DMS53 treated with DMSO at 0.1 percent for 48 hours (cell line): Measurements from ENCODE around the gene DNM3.

ENCODE experiments used
- DNase-seq: peaks from one replicate; lab custom pipeline; 2025; ENCODE audit not compliant: unreplicated experiment; lab: John Stamatoyannopoulos, UW

DNM3 gene

DNA sequence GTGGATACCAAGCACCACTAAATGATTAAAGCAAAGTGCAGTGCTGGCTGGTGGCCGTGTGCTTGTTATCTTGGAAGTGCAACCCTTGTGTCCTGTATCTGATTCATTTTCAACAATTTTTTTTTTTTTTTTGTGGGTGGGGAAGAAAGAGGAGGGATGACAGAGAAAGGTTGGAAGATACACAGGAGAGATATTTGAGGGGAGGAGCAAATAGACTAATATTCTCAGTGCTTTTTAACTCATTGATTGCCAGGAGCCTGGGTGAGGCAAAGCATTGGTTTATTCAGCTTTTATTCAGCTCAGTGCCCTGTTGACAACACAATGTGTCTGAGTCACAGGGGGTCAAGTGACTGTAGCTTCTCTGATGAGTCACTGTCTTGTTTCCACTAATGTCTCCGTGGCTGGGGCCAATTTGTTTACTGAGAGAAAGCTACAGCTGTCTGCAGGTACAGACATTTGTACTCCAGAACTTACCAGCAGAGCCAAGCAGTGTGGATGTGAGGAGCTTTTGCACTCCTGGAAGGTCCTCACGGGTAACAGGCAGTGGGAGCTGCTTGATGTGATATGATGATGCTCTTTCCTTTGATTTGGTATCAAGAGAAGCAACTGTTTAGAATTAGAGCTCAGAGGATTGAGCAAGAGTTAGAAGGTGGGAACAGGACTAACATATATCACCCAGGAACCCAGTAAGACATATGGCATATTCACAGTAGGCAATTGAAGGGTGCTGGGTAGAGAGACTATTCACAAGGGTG is 23.6 kb upstream of the DNM3 start:
- peak; percentile 91 for DNase-seq

DNA sequence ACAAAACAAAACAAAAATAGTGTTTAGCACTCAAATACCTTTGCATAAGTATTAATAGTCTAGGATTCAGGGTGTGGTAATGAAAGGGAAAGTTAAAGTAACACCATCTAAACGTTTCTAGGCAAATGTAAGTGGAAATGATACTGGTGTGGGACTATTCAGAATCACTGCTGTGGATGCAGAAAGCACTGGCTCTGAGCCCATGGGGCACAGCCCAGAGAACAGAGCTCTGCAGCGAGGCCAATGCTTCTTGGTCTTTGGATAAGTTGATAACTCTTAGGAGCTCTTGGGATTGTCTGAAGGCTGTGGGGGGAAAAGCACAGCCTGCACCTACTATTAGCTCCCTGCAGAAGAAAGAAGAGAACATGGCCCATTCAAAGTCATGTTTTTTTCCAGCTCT is 21.4 kb upstream of the DNM3 start:
- DNase-seq = no peak

DNA sequence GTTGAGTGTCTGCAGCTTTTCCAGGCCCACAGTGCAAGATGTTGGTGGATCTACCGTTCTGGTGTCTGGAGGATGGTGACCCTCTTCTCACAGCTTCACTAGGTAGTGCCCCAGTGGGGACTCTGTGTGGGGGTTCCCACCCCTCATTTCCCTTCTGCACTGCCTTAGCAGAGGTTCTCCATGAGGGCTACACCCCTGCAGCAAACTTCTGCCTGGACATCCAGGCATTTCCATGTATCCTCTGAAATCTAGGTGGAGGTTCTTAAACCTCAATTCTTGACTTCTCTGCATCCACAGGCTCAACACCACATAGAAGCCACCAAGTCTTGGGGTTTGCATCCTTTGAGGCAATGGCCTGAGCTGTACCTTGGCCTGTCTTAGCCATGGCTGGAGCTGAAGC is 14.3 kb upstream of the DNM3 start:
- no peak for DNase-seq

DNA sequence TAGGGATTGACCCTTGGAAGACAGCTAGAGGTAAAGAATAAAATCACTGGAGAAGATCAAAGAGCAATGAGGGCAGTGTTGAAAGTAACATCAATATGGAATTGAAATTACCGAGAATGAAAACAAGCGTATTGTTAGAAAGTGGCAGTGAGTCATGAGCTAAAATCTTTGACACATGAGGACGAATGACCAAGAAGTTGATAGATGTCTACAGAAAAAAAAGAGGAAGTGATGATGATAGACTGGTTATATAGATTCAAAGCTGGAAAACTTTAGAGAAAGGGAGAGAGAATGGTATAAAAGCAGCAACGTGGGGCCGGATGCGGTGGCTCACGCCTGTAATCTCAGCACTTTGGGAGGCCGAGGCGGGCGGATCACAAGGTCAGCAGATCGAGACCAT is 12.5 kb upstream of the DNM3 start:
- DNase-seq = no peak

DNA sequence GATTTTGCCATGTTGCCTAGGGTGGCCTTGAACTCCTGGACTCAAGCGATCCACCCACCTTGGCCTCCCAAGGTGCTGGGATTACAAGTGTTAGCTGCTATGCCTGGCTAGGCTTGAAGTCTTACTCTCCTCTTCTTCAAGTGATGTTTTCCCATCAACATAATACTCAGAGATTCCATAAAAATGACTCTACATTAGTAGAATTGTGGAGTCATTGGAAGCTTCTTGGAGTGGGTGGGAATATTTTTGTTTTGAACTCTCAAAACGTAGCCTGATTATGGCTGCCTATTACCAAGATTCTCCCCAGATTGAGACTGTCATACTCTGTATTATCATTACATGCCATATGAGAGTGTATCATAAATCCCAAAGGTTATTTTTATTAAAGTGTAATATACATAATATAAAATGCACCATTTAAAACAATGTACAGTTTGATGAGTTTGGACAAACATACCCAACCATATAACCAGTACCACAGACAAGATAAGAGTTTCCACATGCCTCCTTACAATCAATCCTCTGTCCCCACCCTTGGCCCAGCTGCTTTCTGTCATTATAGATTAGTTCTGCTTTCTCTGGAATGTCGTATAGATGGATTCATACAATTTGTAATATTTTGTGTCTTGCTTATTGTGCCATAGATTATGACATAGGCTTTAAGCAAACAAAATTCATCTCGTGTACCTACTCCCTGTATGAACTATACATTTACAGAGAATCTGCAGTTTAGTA is 8.0 kb upstream of the DNM3 start:
- no peak for DNase-seq

DNA sequence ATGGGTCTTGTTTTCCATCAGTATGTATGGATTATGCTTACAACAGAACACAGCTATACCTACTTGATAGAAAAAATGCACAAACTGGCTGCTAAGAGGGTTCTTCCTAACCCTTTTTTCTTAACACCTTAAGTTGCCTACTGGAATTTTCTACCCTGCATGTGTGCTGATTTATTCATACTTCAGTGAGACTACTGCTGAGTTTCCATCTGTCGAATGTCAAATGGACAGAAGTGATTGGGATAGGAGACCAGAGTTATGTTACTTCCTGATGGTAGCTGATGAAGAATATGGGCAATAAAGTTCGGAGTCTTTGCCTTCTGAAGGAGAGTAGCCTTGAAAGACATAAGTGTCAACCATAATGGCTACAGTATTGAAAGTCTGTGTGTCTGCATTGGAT is 6.5 kb upstream of the DNM3 start:
- no peak for DNase-seq

DNA sequence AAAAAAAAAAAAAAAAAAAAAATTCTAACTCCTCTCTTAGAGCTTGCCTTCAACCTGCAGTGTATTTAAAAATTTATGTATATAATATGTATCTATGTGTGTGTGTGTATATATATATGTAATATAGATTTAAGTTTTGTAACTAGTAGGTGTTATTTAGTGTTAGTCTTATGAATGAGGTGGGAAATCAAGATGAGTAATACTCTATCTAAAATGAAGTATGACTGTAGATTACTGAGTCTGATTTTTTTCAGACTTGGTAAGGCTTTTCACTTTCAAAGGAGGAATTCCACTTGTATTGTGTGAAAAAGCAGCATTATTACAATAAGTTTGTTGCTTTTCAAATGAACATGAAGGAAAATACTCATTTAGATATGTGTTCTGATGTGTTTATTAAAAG is 5.4 kb upstream of the DNM3 start:
- no peak for DNase-seq

DNA sequence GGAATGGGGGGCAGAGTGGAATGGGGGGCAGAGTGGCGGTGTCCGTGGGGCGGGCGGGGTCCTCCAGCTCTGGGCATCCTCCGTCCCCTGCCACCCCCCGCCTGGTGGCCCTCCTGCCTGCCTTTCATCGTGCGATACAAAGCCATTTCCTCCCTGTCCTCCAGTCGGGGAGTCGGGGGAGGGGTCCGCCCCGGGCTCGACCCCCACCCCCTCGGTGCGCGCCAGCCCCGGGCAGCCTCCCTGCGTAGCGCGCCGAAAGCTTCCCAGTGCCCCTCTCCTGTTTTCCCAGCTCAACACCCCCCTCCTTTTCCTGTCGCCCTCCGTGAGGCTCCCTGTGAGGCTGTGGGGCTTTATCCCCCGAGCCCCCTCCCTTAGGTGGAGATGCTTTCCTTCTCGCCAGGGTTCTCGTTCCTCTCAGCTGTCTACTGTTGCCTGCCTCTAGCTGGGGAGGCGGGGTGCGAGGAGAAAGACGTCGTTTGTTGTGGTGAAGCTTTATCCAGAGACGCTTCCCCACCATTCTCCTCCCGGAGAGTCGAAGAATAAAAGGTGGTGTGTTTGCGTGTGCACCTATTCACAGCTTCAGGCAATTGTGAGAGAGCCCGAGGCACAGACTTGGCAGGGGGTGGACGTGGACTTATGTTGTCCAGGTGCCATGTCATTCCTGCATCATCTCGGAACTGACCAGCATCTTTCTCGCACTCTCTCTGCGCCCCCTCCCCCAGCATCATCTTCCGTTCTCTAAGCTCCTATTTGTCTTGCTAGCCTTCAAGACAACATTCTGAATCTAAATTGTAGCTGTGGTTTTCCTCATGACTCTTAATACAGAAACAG is 848 bp downstream of the DNM3 start:
- DNase-seq = no peak

DNA sequence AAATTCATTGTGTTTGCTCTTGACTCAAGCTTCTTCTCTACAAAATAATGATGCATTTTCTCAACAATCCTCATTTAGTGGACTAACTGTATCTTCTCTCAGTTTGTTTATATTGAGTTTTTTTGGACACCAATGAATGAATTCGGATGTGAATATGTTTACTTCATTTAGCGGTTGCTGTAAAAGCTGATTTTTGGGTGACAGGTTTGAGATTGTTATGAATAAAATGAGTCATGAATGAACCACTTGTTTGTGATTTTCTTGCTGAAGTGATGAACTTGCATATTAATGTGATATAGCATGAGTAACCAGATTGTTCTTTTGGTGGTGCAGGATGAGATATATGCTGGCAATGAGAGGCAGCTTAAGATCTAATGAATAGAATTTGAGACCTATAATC is 3.1 kb downstream of the DNM3 start:
- no peak for DNase-seq

DNA sequence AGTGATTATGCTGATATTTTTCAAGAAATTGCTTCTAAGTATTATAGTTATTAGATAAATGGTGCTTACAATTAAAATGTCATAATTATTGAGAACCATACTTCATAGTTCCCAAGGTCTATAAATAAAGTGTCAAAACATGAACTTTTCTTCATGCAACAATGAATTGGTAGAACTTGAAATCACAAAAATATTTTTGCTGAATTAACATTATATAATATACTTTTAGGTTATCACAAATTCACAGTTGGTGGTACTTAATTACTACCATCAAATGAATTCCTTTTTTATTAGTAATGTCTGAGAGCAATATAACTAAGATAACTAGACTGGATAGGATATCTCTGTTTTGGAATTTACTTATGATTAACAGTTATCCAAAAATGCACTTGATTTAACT is 4.7 kb downstream of the DNM3 start:
- DNase-seq = no peak

DNA sequence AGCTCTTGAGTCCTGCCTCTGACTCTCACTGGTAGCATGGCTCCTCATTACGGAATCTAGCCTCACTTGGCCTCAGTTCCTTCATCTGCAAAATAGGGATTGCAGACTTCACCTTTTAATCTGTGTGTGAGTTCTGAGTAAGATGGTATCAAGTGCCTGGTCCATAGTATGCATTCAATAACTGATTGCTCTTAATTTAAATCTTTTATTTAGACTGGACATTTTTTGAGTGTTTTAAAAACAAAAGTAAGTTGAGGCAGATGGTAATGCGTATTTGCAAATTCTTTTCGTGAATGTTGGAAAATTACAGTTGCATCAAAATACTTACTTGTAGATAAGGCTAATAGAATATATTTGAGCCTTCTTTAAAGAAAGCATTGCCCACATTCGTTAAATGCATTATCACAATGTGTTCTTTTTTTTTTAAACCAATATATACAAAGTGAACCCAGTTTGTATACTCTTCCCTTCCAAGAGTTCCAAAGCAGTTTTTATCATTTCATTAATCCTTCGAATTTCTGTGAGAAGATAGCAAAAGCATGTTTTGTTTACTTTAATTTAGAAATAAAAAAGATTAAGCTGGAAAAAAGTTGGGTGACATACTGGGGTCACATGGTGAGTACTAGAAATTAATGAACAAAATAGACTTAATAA is 8.1 kb downstream of the DNM3 start:
- no peak for DNase-seq

DNA sequence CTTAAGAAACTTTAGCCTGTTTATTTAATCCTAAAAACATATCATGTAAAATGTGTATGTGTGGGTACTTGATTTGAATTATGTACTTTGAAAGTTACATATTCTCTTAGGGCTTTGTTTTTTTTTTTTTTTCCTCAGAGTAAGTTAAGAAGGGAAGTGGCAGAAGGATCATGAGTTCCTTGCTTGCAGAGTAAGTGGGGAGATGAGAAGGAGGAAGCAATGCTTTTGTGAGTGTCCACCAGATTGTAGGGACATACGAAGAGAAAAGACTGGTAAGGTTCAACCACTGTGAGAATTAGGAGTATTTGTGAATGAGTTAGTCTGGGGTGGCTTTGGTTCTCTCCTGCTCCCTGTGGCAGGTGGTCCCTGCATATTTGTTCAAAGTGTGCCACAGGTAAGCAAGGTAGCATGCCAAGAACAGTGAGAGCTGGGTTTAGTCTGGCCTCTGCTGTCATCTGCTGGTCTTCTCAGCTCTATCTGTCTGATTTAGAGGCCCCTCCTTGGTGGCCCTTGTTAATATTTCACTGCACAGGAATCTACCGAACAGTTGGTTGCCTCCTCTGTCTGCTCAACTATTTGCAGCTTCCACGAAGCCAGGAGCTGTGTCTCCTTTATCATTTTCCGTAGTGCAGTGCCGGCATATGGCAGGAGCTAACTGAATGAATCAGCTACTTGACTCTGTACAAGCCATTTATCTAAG is 9.5 kb downstream of the DNM3 start:
- DNase-seq = no peak

DNA sequence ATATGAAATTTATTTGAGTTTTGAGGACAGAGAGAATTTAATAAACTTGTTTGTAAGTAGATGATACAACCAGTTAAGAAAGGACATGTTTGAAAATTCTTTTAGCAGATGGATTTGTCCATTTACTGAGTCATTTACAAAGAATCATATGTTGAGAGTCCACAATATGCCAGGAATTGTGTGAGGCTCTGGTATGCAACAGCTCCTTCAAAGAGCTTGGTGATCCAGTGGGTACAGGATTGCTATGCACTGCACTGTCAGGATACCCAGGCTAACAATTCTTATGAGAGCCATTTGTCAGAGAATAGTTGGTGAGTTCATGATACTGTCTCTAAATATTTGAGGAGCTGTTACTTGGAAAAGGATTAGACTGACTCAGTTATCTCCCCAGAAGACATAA is 11.0 kb downstream of the DNM3 start:
- no peak for DNase-seq

DNA sequence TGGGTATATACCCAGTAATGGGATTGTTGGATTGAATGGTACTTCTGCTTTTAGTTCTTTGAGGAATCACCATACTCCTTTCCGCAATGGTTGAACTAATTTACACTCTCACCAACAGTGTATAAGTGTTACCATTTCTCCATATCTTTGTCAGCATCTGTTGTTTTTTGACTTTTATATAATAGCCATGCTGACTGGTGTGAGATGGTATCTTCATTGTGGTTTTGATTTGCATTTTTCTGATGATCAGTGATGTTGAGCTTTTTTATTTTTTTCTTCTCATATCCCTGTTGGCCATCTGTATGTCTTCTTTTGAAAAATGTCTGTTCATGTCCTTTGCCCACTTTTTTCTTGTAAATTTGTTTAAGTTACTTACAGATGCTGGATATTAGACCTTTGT is 14.1 kb downstream of the DNM3 start:
- no peak for DNase-seq

DNA sequence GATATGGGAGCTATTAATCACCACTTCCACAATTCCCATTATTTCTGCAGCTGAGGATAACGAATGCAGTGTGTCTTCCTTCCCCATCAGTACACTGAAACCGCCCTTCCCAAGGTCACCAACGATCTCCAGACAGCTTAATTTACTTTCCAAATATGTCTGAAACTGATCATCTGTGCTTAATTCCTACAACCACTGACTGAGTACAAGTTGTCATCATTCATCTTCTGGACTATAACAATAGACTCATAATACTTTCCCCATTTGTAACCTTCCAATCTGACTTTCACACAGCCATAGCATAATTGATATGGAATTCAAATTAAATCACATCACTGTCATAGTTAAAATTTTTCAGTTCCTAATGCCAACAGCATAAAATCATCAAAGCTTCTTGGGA is 17.4 kb downstream of the DNM3 start:
- DNase-seq = no peak

DNA sequence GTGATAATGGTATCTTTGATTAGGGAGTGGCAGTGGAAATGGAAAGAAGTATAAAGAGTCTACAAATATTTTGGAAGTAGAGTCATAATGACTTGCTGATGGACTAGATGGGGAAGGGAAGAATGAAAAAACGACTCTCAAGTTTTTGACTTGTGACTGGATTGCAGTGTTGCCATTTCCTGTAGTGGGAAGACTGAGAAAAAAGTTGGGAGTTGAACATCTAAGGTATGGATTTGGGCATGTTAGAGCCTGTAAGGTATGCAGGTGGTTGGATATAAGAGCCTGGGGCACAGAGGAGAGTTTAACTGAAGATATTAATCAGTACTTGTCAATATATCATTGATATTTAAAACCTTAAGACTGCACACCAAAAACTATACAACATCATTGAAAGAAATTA is 19.4 kb downstream of the DNM3 start:
- no peak for DNase-seq

DNA sequence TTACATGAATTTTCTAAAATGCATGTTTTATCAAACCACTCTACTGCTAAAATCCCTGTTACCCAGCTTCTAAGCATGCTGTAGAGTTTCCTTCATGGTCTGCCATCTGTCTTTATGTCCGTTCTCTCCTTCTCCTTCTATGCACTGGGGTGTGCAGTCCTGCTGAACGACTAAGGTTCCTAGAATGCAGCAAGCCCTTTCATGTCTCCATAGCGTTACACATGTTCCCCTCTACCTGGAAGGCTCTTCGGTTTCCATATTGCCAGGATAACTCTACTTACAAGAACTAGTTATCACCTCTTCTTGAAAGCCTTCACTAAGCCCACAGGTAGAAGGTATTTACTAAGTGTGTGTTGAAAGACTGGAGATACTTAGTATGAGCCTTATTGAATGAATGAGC is 22.2 kb downstream of the DNM3 start:
- DNase-seq = no peak

DNA sequence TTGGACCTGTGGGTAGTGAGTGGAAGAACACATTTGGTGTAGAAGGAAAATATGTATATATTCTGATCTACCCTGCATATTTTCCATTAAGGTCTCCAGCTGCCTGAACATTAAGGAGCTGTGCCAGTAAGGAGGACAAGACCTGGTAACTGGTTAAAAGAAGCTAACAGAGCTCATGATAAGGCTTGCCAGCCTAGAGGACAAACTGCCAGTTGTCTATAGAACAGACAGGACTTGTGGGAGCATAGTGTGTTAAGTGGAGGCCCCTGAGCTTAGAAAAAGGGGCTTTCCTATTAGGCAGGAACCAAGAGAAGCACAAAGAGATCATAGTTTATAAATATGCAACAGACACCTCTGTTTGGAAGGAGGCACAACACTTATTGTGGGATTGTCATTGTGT is 23.0 kb downstream of the DNM3 start:
- no peak for DNase-seq

DNA sequence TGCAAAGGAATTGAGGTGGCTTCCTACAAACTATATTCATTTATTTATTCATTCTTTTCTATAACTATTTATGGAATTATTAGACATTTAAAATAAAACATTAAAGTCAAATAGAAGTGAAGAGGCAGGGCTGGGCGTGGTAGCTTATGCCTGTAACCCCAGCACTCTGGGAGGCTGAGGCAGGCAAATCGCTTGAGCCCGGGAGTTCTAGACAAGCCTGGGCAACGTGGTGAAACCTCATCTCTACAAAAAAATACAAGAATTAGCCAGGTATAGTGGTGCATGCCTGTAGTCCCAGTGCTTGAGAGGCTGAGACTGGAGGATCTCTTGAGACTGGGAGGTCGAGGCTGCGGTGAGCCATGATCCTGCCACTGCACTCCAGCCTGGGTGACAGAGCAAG is 23.8 kb downstream of the DNM3 start:
- no peak for DNase-seq

DNA sequence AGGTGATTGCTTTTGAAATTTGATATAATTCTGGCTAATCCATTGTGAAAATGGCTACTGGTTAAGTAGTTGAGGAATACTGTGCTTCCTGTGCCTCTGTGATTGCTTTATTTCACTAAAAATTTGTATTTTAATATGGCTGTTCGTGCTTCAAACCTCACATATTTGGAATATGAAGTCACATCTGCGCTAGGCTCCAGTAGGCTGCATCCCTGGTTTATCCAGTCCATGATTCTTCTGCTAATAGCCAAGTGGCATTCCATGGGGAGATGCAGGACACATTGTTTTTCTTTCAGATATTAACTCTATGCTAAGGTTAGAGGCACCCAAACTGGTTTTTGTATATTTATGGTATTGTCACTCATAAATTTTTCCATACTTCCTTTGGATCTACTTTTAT is 25.9 kb downstream of the DNM3 start:
- DNase-seq = no peak
